Right atrium auricular region (tissue), 2 donors: Measurements from ENCODE around the gene SUMO1. TPM values are rescaled to one million over a fixed set of nuclear protein-coding genes. Genes with fewer than 3 reads are reported as not detected.
A peak's percentile ranks its signal among the peaks of the same experiment; 100 is the strongest.

Experiments used
- DNase-seq: peaks from one replicate; pipeline ENCODE4 v3.0.0-alpha.2; 2019; ENCODE audit warnings: low spot score
- H3K27ac ChIP-seq, 2 donors: fragments of 200-600 bp; sonication (generic); 1 replicate in 1 of 2; 2 replicates in 1 of 2; pipeline ENCODE4 v1.5.1; 2016 to 2019
- H3K27me3 ChIP-seq, 2 donors: fragments of 200-600 bp; sonication (generic); one replicate each; pipeline versions ENCODE4 v1.5.1 to v1.6.0; 2017 to 2019
- H3K36me3 ChIP-seq: fragments of 200-600 bp; sonication (generic); one replicate; pipeline ENCODE4 v1.5.1; 2016
- H3K4me1 ChIP-seq, 2 donors: fragments of 200-600 bp; sonication (generic); one replicate each; pipeline versions ENCODE4 v1.5.1 to v1.6.0; 2017 to 2019
- H3K4me3 ChIP-seq, 2 donors: fragments of 200-600 bp; sonication (generic); 1 replicate in 1 of 2; 2 replicates in 1 of 2; pipeline ENCODE4 v1.5.1; 2017 to 2019; ENCODE audit warnings: mild to moderate bottlenecking in 1 of 2, moderate library complexity in 1 of 2
- H3K9me3 ChIP-seq, 2 donors: fragments of 200-600 bp; sonication (generic); one replicate each; pipeline ENCODE4 v1.5.1; 2019
- total RNA-seq, 2 donors: library from RNA; depleted of rRNA; stranded (reverse); fragments of >200 nt; gene quantifications; one replicate each; pipeline ENCODE4 v1.1.0, GENCODE V29; 2016
- TF ChIP-seq, protein P1 (sequence below), 2 donors: fragments of 200-600 bp; sonication (generic); IDR thresholded peaks; one replicate each; pipeline ENCODE4 v1.5.1; 2019; ENCODE audit warnings: antibody characterized with exemption in 2 of 2

The SUMO1 gene
- total RNA-seq, 2 donors from 2014 or later = 42.9 to 53.2 TPM

DNA sequence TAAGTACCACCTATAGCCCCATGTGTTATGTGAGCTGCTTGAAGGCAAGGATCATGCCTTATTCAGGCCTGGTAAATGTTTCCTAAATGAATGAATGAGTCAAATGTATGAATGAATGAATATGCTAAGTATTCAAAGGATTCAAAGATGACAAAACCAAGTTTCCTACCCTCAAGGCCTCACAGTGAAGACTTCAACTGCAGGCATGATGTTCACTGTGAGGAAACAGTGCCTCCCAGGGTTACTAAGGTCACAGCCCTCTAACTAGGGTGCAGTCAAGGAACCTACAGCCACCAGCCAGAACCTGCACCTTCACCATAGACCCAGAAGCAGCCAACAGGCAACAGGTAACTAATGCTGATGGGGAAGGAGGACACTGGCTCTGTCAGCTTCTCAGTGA lies 69.3 kb downstream of the SUMO1 start:
- TF ChIP-seq, protein P1, sequence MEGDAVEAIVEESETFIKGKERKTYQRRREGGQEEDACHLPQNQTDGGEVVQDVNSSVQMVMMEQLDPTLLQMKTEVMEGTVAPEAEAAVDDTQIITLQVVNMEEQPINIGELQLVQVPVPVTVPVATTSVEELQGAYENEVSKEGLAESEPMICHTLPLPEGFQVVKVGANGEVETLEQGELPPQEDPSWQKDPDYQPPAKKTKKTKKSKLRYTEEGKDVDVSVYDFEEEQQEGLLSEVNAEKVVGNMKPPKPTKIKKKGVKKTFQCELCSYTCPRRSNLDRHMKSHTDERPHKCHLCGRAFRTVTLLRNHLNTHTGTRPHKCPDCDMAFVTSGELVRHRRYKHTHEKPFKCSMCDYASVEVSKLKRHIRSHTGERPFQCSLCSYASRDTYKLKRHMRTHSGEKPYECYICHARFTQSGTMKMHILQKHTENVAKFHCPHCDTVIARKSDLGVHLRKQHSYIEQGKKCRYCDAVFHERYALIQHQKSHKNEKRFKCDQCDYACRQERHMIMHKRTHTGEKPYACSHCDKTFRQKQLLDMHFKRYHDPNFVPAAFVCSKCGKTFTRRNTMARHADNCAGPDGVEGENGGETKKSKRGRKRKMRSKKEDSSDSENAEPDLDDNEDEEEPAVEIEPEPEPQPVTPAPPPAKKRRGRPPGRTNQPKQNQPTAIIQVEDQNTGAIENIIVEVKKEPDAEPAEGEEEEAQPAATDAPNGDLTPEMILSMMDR (IDR thresholded peaks at IDR 0.05) = no peak
- no peak for DNase-seq

DNA sequence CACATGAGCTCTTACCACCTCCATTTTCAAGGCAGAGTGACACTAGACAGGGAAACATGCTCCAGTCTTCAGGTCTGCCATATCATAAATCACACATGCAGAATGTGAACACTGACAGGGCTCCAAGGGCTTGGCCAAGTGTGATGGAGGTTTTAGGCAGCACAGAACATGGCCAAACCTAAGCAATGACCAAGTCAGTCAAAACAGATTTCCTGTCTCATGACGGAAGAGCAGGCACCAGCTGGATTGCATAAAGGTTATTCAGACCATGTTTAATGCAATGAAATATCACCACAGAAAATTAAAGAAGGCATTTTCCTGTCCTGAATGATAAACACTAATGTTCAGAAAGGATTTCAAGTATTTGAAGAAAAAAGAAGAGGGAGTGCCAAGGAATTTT lies 72.5 kb downstream of the SUMO1 start:
- H3K4me1 ChIP-seq = peaks cover 0 to 8% of the 10 kb centered on the region in 2 donors
- no peak for DNase-seq
- no peaks in the 10 kb centered on the region for H3K36me3 ChIP-seq
- TF ChIP-seq, protein P1 (IDR thresholded peaks at IDR 0.05) = no peak
- no peaks in the 10 kb centered on the region for H3K9me3 ChIP-seq
- H3K4me3 ChIP-seq = no peak overlapping the region
- H3K27me3 ChIP-seq = no peaks in the 10 kb centered on the region
- H3K27ac ChIP-seq = no peak overlapping the region

More for the DNA sequence above, 69.3 kb downstream of the SUMO1 start:
- Histone ChIP-seq H3K4me1 (peaks cover 0 to 5% of the 10 kb centered on the region in 2 donors), H3K4me3 (no peak overlapping the region), H3K27ac (no peak overlapping the region), H3K9me3 (no peaks in the 10 kb centered on the region), H3K27me3 (no peaks in the 10 kb centered on the region), H3K36me3 (no peaks in the 10 kb centered on the region)

DNA sequence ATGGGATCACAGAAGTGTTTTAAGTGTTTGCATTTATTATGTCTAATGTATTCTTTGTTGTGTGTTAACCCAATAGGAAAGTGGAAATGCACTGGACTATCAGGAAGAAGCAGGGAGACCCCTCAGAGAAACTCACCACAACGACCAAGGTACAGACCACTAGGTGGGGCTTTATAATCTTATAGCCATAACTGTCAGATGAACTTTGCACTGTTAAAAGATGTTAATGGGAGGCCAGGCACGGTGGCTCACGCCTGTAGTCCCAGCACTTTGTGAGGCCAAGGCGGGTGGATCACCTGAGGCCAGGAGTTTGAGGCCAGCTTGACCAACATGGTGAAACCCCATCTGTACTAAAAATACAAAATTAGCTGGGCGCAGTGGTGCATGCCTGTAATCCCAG lies 73.2 kb downstream of the SUMO1 start:
- Histone ChIP-seq H3K4me1 (peaks cover 0 to 10% of the 10 kb centered on the region in 2 donors), H3K4me3 (no peak overlapping the region)

DNA sequence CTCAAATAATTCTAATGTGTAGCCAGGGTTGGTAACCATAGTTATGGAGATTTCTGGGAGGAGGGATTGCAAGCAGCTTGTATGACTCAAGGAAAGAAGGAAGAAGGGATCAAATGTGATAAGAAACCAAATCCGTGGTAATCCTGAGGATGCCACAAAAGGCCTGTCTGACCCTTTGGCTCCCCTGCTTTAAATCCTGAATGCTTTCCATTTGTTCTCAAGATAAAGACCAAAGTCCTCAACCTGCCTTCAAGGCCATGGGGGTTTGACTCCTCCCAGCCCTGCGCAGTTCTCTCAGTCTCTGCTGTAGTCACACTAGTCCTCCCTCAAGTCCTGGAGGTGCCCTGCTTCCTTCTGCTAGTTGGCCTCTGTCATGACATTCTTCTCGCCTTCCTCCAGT lies 74.0 kb downstream of the SUMO1 start:
- H3K4me3 ChIP-seq = no peak overlapping the region
- no peak overlapping the region for H3K27ac ChIP-seq
- no peak for DNase-seq
- no peaks in the 10 kb centered on the region for H3K36me3 ChIP-seq
- H3K27me3 ChIP-seq = no peaks in the 10 kb centered on the region
- TF ChIP-seq, protein P1 (IDR thresholded peaks at IDR 0.05) = no peak
- H3K4me1 ChIP-seq = peaks cover 0 to 10% of the 10 kb centered on the region in 2 donors
- H3K9me3 ChIP-seq = no peaks in the 10 kb centered on the region

More for the DNA sequence above, 73.2 kb downstream of the SUMO1 start:
- H3K36me3 ChIP-seq = no peaks in the 10 kb centered on the region
- no peak overlapping the region for H3K27ac ChIP-seq
- H3K27me3 ChIP-seq = no peaks in the 10 kb centered on the region
- TF ChIP-seq, protein P1 (IDR thresholded peaks at IDR 0.05) = no peak
- no peak for DNase-seq
- no peaks in the 10 kb centered on the region for H3K9me3 ChIP-seq

DNA sequence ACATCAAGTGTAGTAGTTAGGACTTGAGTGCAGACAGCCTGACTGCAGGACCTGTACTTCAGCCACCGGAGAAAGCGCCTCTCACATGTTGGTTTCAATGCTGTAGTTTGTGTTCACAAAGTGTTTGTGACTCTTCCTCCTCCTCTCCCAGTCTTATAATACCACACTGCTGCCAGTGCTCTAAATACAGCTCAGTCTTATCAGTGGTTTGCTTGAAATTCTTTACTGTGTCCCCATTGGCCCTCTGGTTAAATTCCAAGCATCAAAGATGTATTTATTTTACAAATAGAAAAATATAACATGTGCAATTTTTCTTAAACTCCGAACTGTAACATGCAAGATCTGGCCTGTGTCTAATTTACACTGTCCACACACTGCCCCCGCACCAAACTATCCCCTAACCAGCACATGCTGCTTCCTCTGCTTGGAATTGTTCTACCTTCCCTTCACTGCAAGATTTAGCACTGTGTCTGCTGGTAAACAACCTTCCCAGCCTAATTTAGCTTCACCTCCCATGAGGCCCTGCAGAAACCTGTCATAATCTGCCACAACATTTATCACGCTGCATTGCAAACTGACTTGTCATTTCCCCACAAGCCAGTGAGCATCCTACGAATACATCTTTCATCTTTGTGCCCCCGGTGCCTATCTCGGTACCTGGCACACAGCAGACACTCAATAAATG lies 77.1 kb downstream of the SUMO1 start:
- H3K4me1 ChIP-seq = peaks cover 0 to 10% of the 10 kb centered on the region in 2 donors
- H3K36me3 ChIP-seq = no peaks in the 10 kb centered on the region
- TF ChIP-seq, protein P1 (IDR thresholded peaks at IDR 0.05) = no peak
- H3K9me3 ChIP-seq = no peaks in the 10 kb centered on the region
- no peak overlapping the region for H3K4me3 ChIP-seq
- no peak for DNase-seq
- no peaks in the 10 kb centered on the region for H3K27me3 ChIP-seq
- peak overlapping the region; percentile 8 to 44 for H3K27ac ChIP-seq

DNA sequence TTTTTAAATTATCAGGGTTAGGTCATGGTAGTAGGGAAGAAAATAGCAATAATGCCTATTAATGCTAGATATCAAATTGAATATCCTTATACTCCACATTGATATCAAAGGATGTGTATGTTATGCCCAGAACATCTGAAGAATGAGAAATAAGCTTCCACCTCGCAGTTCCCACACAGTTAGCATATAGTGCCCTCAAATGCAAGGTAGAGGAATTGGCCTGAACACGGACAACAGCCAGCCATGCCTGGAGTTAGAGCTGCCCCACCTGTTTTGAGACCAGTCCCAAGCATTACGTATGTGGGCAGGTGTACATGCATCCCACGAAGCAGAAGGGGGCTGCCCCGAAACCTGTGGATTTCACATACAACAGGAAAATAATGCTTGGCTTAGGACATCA lies 79.6 kb downstream of the SUMO1 start:
- Histone ChIP-seq H3K4me1 (peaks cover 0 to 10% of the 10 kb centered on the region in 2 donors), H3K27ac (no peak overlapping the region), H3K27me3 (no peaks in the 10 kb centered on the region), H3K4me3 (no peak overlapping the region), H3K36me3 (no peaks in the 10 kb centered on the region), H3K9me3 (no peaks in the 10 kb centered on the region)
- TF ChIP-seq, protein P1 (IDR thresholded peaks at IDR 0.05) = no peak
- DNase-seq = no peak
